ENCODE measurements around the gene MT1HL1.

GRCh38 chr1:236966636-236967035, 37.6 kb downstream of the MT1HL1 start:
- no peak for TF ChIP-seq GATA2 (IDR thresholded peaks at IDR 0.05; ENCODE audit: low read depth, low read length)
- TF ChIP-seq GATA3 (IDR thresholded peaks at IDR 0.05; ENCODE audit: low read depth, low read length) = no peak

Data from SH-SY5Y (cell line).